Spleen (tissue), 7 donors: Measurements from ENCODE around the gene ARHGAP21.

Experiments
- CTCF ChIP-seq, 11 experiments: fragments of 200-600 bp in 7 of 11; fragments of 450-650 bp in 4 of 11; sonication (generic) in 4 of 11; IDR thresholded peaks in 8 of 11; conservative IDR thresholded peaks in 3 of 11; 1 replicate in 7 of 11; 2 replicates in 4 of 11; pipeline versions ENCODE4 v1.4.0 to v1.8.0; 2016 to 2021; ENCODE audit warnings: antibody characterized with exemption in 11 of 11, inconsistent platforms in 4 of 11, mild to moderate bottlenecking in 1 of 11
- POLR2A ChIP-seq, 3 donors: fragments of 450-650 bp; IDR thresholded peaks; one replicate each; pipeline ENCODE4 v1.5.1; 2017; ENCODE audit warnings: antibody characterized with exemption in 3 of 3, mild to moderate bottlenecking in 1 of 3
- donor health status: DM: no; HTN: no; CAD: no; lungs with moderate emphysema.
- donor health status: DM: no; HTN: no; CAD: no.
- donor health status: DM: no; HTN: no; CAD: no.

GRCh38 chr10:24697080-24697479 is 26.6 kb downstream of the ARHGAP21 start:
- TF ChIP-seq CTCF (IDR thresholded peaks at IDR 0.05 in 8 of 11, conservative IDR thresholded peaks at IDR 0.05 in 3 of 11) (no peak), POLR2A (IDR thresholded peaks at IDR 0.05) (no peak)
